GM06990 (cell line): ENCODE data around the gene SLC25A47.

Source experiments
- DNase-seq: peaks from one replicate; pipeline ENCODE4 v3.0.0-alpha.2; 2011; ENCODE audit not compliant: insufficient read length; ENCODE audit errors: extremely low read depth
- H3K27me3 ChIP-seq: replicated peaks from 2 replicates; pipeline ENCODE4 v1.6.0; 2011; ENCODE audit warnings: low read length; ENCODE audit not compliant: control insufficient read depth, insufficient read depth
- H3K36me3 ChIP-seq: 2 replicates; pipeline ENCODE4 v1.5.1; 2011; ENCODE audit warnings: low read length; ENCODE audit not compliant: control insufficient read depth, insufficient read depth
- H3K4me3 ChIP-seq: replicated peaks from 2 replicates; pipeline ENCODE4 v1.5.1; 2011; ENCODE audit warnings: low read depth, mild to moderate bottlenecking, control low read depth, low read length
- TF ChIP-seq, protein P1 (sequence below): IDR thresholded peaks from 2 replicates; pipeline ENCODE4 v1.5.1; 2011; ENCODE audit warnings: low read length, control low read depth, mild to moderate bottlenecking, inconsistent platforms; ENCODE audit not compliant: insufficient read depth, poor library complexity, severe bottlenecking

Gene SLC25A47

DNA sequence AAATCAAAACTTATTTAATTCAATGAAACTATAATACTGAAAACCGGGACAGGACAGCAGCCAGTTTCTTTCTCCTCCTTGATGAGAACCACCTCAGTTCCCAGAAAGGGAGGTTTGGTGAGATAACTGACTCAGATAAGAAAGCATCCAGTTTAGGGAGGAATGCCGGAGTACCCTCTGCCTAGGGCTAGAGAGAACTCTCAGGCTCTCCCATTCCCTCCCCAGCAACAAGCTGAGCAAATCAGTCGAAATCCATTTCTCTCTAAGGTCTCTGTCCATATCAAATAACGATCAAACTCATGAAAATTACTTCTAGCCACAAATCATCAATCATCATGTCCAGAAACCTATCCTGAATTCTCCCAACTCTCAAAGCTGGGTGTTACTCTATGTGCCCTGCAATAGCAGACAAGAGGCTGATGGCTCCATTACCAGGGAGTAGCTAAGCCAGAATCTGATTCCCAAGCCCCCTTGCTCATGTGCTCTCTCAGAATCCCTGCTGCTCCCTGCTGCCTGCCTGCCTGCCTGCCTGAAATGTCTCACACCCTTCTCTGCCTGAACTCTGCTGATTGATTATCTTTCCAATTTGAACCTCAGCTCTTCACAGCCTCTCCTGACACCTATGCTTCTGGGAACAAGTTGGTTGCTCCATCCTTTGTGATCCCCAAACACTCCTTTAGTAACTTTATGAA lies 49.4 kb downstream of the SLC25A47 start:
- peak overlapping the region; percentile 14; the same call in 1 of the 2 replicates for H3K4me3 ChIP-seq
- H3K27me3 ChIP-seq, result no peaks in the 10 kb centered on the region
- peaks cover 9% of the 10 kb centered on the region for H3K36me3 ChIP-seq
- TF ChIP-seq, protein P1, sequence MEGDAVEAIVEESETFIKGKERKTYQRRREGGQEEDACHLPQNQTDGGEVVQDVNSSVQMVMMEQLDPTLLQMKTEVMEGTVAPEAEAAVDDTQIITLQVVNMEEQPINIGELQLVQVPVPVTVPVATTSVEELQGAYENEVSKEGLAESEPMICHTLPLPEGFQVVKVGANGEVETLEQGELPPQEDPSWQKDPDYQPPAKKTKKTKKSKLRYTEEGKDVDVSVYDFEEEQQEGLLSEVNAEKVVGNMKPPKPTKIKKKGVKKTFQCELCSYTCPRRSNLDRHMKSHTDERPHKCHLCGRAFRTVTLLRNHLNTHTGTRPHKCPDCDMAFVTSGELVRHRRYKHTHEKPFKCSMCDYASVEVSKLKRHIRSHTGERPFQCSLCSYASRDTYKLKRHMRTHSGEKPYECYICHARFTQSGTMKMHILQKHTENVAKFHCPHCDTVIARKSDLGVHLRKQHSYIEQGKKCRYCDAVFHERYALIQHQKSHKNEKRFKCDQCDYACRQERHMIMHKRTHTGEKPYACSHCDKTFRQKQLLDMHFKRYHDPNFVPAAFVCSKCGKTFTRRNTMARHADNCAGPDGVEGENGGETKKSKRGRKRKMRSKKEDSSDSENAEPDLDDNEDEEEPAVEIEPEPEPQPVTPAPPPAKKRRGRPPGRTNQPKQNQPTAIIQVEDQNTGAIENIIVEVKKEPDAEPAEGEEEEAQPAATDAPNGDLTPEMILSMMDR, result no peak
- no peak for DNase-seq

DNA sequence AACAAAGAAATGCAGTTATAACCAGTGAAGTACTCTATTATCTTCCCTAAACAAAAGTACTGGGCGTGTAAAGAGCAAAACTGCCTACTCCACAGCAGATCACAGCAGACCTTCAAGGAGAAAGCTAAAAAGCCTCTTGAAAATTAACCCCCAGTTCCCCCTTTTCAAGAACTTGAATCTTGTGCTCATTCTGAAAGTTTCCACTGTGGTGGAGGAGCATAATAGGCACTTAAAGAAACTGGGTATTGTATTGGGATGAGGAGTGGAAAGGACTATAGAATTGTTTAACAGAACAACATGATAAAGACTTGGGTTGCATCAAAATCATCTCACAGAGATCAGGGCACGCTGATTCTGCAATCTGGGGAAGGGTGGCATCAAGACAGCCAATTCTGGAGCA lies 51.1 kb downstream of the SLC25A47 start:
- Histone ChIP-seq H3K27me3 (no peaks in the 10 kb centered on the region), H3K4me3 (peak overlapping the region; percentile 79), H3K36me3 (peaks cover 4% of the 10 kb centered on the region; the same call in 1 of the 2 replicates)
- TF ChIP-seq, protein P1, result no peak
- DNase-seq, result no peak

DNA sequence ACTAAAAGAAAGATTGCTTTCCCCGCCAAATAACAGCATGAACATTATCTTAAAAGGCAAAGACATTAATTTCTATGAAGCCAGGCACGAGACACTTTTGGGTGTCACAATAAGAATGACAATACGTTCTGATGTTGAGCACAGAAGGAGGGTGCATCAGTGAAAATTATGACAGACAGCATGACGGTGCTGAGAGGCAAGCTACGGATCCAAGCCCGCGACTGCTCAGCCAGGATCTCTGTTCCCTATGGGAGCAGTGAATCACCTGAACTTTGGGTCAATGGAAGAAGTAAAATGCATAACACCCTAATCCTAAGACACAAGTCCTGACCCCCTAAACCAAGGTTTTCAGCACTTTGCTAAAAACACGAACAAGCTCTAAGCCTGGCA lies 51.7 kb downstream of the SLC25A47 start:
- DNase-seq, result no peak
- H3K27me3 ChIP-seq, result no peaks in the 10 kb centered on the region
- H3K36me3 ChIP-seq, result peaks cover 3% of the 10 kb centered on the region; the same call in 1 of the 2 replicates
- TF ChIP-seq, protein P1, result no peak
- H3K4me3 ChIP-seq, result peak overlapping the region; percentile 79

DNA sequence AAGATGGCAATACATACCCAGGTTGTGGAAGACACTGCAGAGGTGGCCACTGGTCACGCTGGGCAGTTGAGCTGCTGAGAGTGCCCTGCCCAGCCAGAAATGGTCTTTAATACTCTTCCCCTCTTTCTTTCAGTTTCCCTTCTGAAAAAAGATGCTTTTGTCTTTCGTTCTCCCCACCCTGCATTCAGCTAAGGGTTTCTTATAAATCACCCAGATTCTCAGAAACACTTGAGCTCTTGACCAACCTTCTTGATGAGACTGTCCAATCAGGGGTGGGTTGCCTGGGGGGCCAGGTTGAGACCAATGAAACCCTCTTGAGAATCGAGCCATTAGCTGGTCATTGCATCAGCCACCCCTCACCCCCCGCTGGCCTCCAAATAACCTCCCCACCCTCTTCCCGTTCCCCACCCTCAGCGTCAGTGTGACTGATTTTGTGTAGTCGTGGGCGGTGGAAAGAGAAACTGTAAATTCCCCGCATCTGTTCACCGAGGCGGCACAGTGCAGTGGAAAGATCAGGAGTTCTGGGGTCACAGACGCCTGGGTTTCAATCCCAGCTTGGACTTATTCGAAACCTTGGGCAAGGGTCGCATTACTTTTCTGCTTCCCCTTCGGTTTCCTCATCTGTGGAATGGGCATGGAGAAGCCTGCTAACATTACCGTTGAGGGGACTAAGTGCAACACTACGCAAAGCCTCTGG lies 52.3 kb downstream of the SLC25A47 start:
- Histone ChIP-seq H3K27me3 (no peaks in the 10 kb centered on the region), H3K4me3 (peak overlapping the region; percentile 79), H3K36me3 (no peaks in the 10 kb centered on the region; the same call in 1 of the 2 replicates)
- DNase-seq, result peak; percentile 78
- TF ChIP-seq, protein P1, result no peak

DNA sequence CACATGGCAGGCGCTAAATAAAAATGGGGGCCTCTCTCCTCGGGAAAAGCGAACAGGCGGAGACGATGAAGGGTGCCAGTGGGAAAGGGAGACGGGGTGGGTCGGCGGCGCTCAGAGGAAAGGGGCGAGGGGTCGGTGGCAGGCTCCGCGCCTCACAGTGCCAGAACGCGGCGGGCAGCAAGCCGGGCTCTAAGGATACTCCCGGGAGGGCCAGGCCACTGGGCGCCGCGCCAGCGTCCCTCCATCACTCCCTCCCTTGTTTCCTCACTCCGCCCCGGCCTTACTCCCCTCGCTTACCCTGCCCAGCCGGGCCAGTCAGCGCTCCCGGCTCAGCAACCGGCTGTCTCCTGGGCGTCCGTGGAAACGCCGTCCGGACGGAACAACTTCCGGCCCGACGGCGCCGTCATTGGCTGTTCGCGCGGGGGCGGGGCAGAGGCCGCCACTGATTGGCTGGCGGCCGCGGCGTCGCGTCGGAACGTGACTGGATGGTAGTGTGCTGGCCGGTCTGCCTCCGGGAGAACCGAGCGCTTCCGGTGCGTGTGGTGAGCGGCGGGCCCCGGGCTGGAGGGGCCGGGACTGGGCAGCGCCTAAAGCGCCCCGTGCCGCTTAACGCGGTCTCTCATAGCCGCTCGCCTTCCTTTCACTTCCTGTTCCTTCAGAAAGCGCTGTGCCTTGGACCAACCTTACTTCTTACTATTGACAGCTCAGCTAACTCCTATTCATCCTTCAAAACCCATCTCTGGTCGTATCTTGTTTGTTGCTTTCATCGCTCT lies 53.0 kb downstream of the SLC25A47 start, which contains the start of gene WDR25:
Gene WDR25, plus strand, starts transcription at position 523 of the 773 bp plus-strand sequence.
- Histone ChIP-seq H3K36me3 (no peaks in the 10 kb centered on the region; the same call in 1 of the 2 replicates), H3K27me3 (no peaks in the 10 kb centered on the region), H3K4me3 (peak within 1 kb of the TSS; percentile 79)
- DNase-seq, result peak; percentile 98
- TF ChIP-seq, protein P1, result no peak
